Adrenal gland (tissue), 19 donors: ENCODE results near the gene KDM6A. TPM values are rescaled to one million over a fixed set of nuclear protein-coding genes. Genes with fewer than 3 reads are reported as not detected.
A peak's percentile ranks its signal among the peaks of the same experiment; 100 is the strongest.
"Not testable (repeated sequence)": the region's sequence is repeated elsewhere in the genome, so short reads cannot be mapped to it uniquely, and the experiment has no call there.

Experiments
- DNase-seq, 7 donors: peaks; one replicate each; pipeline ENCODE4 v3.0.0-alpha.2; 2019 to 2020
- H3K27ac ChIP-seq, 5 donors: fragments of 200-600 bp; sonication (generic) in 4 of 5; 1 replicate in 3 of 5; 2 replicates in 2 of 5; pipeline versions ENCODE4 v1.5.1 to v1.8.0; 2016 to 2020; ENCODE audit warnings: mild to moderate bottlenecking in 1 of 5
- H3K27me3 ChIP-seq: fragments of 200-600 bp; 2 replicates; pipeline ENCODE4 v1.8.0; 2021
- H3K36me3 ChIP-seq, 2 donors: fragments of 200-600 bp; replicated peaks in 1 of 2; 1 replicate in 1 of 2; 2 replicates in 1 of 2; pipeline versions ENCODE4 v1.5.1 to v1.8.0; 2018 to 2022
- H3K4me1 ChIP-seq, 2 donors: fragments of 200-600 bp; replicated peaks in 1 of 2; 1 replicate in 1 of 2; 2 replicates in 1 of 2; pipeline versions ENCODE4 v1.5.1 to v1.8.0; 2018 to 2021
- H3K4me3 ChIP-seq, 4 donors: fragments of 200-600 bp; sonication (generic) in 3 of 4; one replicate each; pipeline ENCODE4 v1.5.1; 2016 to 2018
- H3K9me3 ChIP-seq, 3 donors: fragments of 200-600 bp; sonication (generic) in 1 of 3; replicated peaks in 1 of 3; 1 replicate in 2 of 3; 2 replicates in 1 of 3; pipeline versions ENCODE4 v1.5.1 to v1.8.0; 2016 to 2021
- POLR2A ChIP-seq, 2 donors: fragments of 450-650 bp; IDR thresholded peaks; one replicate each; pipeline ENCODE4 v1.6.1; 2017; ENCODE audit warnings: antibody characterized with exemption in 2 of 2, mild to moderate bottlenecking in 2 of 2, moderate library complexity in 1 of 2
- WGBS, 4 donors: extraction: QIAGEN DNeasy Blood & Tissue Kit in 2 of 4; methylation state at CpG; one replicate each; pipeline versions ENCODE4 v1.1.5 to v1.1.7; 2013 to 2017; 5-methylcytosine and 5-hydroxymethylcytosine counted together
- intact Hi-C, 2 donors: fragments of 100-400 bp; cut with DNase I; formaldehyde crosslinking; loops; one replicate each; pipeline versions ENCODE4 v1.14.1 to v1.15.0; 2022 to 2023
- long read RNA-seq, 10 donors: library from polyadenylated mRNA in 3 of 10; unstranded in 2 of 10; stranded (forward) in 1 of 10; transcript quantifications; one replicate each; pipeline ENCODE4 v2.0.0 and lab custom pipeline, GENCODE V29; 2021 to 2026
- polyA plus RNA-seq, 3 donors: library from polyadenylated mRNA; stranded (reverse); fragments of 200-250 nt in 2 of 3; fragments of 350-450 nt in 1 of 3; fragmentation: Illumina TruSeq in 1 of 3; extraction: RNeasy Lipid Tissue Mini Kit (QIAGEN cat#74804) in 1 of 3; gene quantifications; one replicate each; pipeline ENCODE4 v1.2.3, GENCODE V29; 2013 to 2014
- total RNA-seq, 9 donors: library from RNA; depleted of rRNA in 4 of 9; stranded (reverse); fragments of >200 nt in 4 of 9; fragments of 120-200 nt in 1 of 9; fragmentation: NEBNext Ultra II Directional in 1 of 9; extraction: Animal tissue kit (Norgen Biotek cat#: 25700) in 1 of 9; gene quantifications; one replicate each; pipeline versions ENCODE4 v1.1.0 to v1.2.4, GENCODE V29; 2013 to 2023
- TF ChIP-seq, protein P1 (sequence below), 6 experiments: fragments of 450-650 bp in 4 of 6; fragments of 200-600 bp in 2 of 6; sonication (generic) in 1 of 6; IDR thresholded peaks; 1 replicate in 5 of 6; 2 replicates in 1 of 6; pipeline versions ENCODE4 v1.5.1 to v1.8.0; 2016 to 2021; ENCODE audit warnings: antibody characterized with exemption in 6 of 6, mild to moderate bottlenecking in 2 of 6, moderate library complexity in 1 of 6
- donor health status: healthy with polysubstance abuse.
- donor health status: Bipolar disorder and iron deficiency.
- donor health status: DM: yes; HTN: yes; CAD: no.
- donor health status: DM: no; HTN: no; CAD: no.
- donor health status: DM: no; HTN: no; CAD: no.
- donor health status: DM: yes; HTN: yes; CAD: no.

KDM6A gene
- total RNA-seq: 10 to 100 TPM; 20.0 to 37.9 (median 23.2) TPM
- polyA plus RNA-seq: 10 to 100 TPM in 2 of 3 donors, 1 to 10 TPM in 1; 4.1 to 16.5 (median 15.8) TPM
- long read RNA-seq, donor 1: 0 reads
- long read RNA-seq, donor 2: 0 reads
- long read RNA-seq, donor 3: 0 reads
- long read RNA-seq, donor 4, partial matches to known transcripts: 3 of 3 reads
- long read RNA-seq, donor 4, other reads (novel, unspliced or antisense): 0 of 3 reads
- long read RNA-seq, donor 5, full-length matches to known transcripts: 5 of 17 reads
- long read RNA-seq, donor 5, partial matches to known transcripts: 6 of 17 reads
- long read RNA-seq, donor 5, other reads (novel, unspliced or antisense): 6 of 17 reads
- long read RNA-seq, donor 6, partial matches to known transcripts: 1 of 1 reads
- long read RNA-seq, donor 6, other reads (novel, unspliced or antisense): 0 of 1 reads
- long read RNA-seq, donor 7: 0 reads
- long read RNA-seq, donor 8, partial matches to known transcripts: 6 of 6 reads
- long read RNA-seq, donor 8, other reads (novel, unspliced or antisense): 0 of 6 reads
- long read RNA-seq, donor 9, full-length matches to known transcripts: 1 of 1 reads
- long read RNA-seq, donor 9, partial matches to known transcripts: 0 of 1 reads
- long read RNA-seq, donor 9, other reads (novel, unspliced or antisense): 0 of 1 reads
- long read RNA-seq, donor 10: 0 reads

DNA sequence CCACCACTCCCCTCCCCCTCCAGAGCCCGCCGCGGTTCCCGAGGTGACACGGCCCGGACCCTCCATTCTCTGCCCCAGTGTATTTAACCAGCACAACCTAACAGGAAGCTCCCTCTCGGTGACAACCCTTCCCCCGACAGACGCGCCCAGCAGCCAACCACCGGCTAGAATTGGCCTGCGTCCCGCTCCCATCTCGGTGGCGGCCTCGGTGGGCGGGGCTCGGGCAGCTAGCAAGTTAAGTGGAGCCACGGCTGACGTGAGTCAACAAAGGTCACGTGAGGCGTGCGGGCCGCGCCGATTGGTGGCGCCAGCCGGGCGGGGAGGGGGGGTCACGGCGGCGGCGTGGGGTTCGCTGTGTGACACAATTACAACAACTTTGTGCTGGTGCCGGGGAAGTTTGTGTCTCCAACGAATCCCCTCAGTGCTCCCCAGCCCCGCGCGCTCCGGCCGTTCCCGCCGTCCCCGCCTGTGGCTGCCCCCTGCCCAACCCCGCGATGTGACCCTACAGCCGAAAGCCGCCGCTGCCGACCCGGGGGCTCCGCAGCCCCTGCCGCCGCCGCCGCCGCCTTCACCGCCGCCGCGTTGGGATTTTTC is at the start of gene KDM6A:
Gene KDM6A (plus strand): TSS at position 368 of the 594 bp plus-strand sequence. CDS start 364 bp downstream, outside the sequence.
- peaks cover 4 to 43% of the 10 kb centered on the region in 2 donors for H3K4me1 ChIP-seq
- H3K27me3 ChIP-seq: no peaks in the 10 kb centered on the region
- TF ChIP-seq, protein P1, sequence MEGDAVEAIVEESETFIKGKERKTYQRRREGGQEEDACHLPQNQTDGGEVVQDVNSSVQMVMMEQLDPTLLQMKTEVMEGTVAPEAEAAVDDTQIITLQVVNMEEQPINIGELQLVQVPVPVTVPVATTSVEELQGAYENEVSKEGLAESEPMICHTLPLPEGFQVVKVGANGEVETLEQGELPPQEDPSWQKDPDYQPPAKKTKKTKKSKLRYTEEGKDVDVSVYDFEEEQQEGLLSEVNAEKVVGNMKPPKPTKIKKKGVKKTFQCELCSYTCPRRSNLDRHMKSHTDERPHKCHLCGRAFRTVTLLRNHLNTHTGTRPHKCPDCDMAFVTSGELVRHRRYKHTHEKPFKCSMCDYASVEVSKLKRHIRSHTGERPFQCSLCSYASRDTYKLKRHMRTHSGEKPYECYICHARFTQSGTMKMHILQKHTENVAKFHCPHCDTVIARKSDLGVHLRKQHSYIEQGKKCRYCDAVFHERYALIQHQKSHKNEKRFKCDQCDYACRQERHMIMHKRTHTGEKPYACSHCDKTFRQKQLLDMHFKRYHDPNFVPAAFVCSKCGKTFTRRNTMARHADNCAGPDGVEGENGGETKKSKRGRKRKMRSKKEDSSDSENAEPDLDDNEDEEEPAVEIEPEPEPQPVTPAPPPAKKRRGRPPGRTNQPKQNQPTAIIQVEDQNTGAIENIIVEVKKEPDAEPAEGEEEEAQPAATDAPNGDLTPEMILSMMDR (IDR thresholded peaks at IDR 0.05): no peak
- peak; percentile 49 to 90 for TF ChIP-seq POLR2A (IDR thresholded peaks at IDR 0.05)
- H3K36me3 ChIP-seq: no peaks in the 10 kb centered on the region
- peak; percentile 97 to 100 (median 99) for DNase-seq
- WGBS, 4 donors: 0 to 1% (median 0%) methylated on average over 3 to 61 of the region's 61 CpGs; no CpG with 5 or more reads in 1 of the 4 donors
- intact Hi-C loops: no loop called here
- peak within 1 kb of the TSS; percentile 28 to 92 (median 76) for H3K4me3 ChIP-seq
- peak within 1 kb of the TSS; percentile 92 to 98 (median 97) for H3K27ac ChIP-seq
- H3K9me3 ChIP-seq: no peaks in the 10 kb centered on the region

DNA sequence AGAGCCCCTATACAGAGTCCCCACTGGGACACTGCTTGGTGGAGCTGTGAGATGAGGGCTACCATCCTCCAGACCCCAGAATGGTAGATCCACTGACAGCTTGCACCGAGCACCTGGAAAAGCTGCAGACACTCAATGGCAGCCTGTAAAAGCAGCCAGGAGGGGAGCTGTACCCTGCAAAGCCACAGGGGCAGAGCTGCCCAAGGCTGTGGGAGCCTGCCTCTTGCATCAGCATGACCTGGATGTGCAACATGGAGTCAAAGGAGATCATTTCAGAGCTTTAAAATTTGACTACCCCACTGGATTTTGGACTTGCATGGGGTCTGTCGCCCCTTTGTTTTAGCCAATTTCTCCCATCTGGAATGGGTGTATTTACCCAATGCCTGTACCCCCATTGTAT is 49.8 kb upstream of the KDM6A start:
- H3K27me3 ChIP-seq, H3K9me3 ChIP-seq, H3K27ac ChIP-seq, H3K36me3 ChIP-seq, H3K4me3 ChIP-seq, DNase-seq, H3K4me1 ChIP-seq, intact Hi-C loops: not testable (repeated sequence)
- 80 to 100% (median 100%) methylated on average over 1 to 2 of the region's 2 CpGs for WGBS, 4 donors

DNA sequence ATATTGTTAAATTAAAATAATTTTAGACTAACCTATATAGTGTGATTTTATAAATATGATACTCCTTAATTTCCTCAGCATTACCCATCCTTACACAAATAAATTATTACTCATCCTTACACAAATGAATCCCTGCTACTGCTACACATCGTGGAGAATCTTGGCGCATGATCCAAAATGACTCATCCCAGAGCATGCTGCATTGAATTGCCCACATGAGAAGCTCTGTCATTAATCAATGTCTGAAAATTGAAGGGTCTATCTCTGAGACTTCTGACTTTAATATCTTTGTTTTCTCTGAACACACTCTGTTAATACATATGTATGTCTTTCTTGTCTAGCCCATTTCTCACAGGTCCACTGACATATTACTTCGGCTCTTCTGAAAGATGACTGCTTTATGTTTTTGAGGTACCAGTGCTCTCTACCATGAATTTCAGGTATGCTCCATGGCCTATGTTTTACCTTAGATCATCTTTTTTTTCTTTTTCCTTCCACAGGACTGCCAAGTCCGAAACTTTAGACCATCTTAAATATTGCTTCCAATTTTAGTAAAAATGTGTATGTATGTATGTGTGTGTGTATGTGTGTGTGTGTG is 44.9 kb upstream of the KDM6A start:
- Histone ChIP-seq H3K4me3 (no peak overlapping the region), H3K4me1 (no peaks in the 10 kb centered on the region), H3K27ac (no peak overlapping the region), H3K36me3 (no peaks in the 10 kb centered on the region), H3K9me3 (no peaks in the 10 kb centered on the region), H3K27me3 (no peaks in the 10 kb centered on the region)
- intact Hi-C loops: no loop called here
- DNase-seq: peak; percentile 18 to 70 (median 36)
- TF ChIP-seq, protein P1 (IDR thresholded peaks at IDR 0.05): no peak
- no peak for TF ChIP-seq POLR2A (IDR thresholded peaks at IDR 0.05)
- 54 to 65% (median 60%) methylated on average over 4 of the region's 4 CpGs for WGBS, 4 donors

DNA sequence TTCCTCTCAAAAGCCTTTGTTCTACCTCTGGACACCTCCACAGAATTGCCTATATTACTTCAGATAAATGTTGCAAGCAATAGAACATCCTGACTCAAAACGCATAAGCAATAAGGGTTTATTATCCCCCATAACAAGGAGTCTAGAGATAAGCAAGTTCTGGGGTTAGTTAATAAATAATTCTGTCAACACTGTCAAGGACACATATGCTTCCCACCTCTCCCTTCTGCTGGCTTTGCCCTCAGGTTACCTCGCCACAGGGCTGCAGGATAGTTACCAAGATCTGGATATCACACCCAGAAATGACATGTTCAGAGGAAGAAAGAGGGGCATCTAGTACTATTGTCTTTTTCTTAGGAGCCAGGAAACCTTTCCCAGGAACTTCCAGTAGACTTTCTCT is 43.2 kb upstream of the KDM6A start:
- WGBS, 4 donors: 16 to 44% (median 35%) methylated on average over 2 of the region's 2 CpGs
- no peak for DNase-seq
- Histone ChIP-seq H3K27ac (no peak overlapping the region), H3K4me3 (no peak overlapping the region), H3K27me3 (no peaks in the 10 kb centered on the region), H3K4me1 (no peaks in the 10 kb centered on the region), H3K36me3 (no peaks in the 10 kb centered on the region), H3K9me3 (no peaks in the 10 kb centered on the region)
- intact Hi-C loops: no loop called here
- TF ChIP-seq, protein P1 (IDR thresholded peaks at IDR 0.05): no peak
- no peak for TF ChIP-seq POLR2A (IDR thresholded peaks at IDR 0.05)
